ENCODE results near the gene GPRC5A. TPM values are rescaled to one million over a fixed set of nuclear protein-coding genes. Genes with fewer than 3 reads are reported as not detected.

Gene GPRC5A
- total RNA-seq, 2 experiments from 2014 or later, result not detected

GRCh38 chr12:12925388-12925787, 34.0 kb downstream of the GPRC5A start:
- DNase-seq (no peak), ATAC-seq (ENCODE audit: low read depth) (no peak)
- Mint-ChIP-seq H3K36me3 (no peaks in the 10 kb centered on the region), H3K4me1 (no peaks in the 10 kb centered on the region), H3K4me3 (no peak overlapping the region), H3K27me3 (peaks cover 6% of the 10 kb centered on the region), H3K9me3 (no peaks in the 10 kb centered on the region), H3K27ac (no peak overlapping the region)
- POLR2A ChIA-PET, result interaction anchor here (0.6 kb wide), 1 partner anchor 24 kb away, joined by 5 read pairs; no protein-coding TSS in a partner anchor

GRCh38 chr12:12926571-12927071, 35.3 kb downstream of the GPRC5A start:
- Mint-ChIP-seq H3K4me3 (no peak overlapping the region), H3K9me3 (no peaks in the 10 kb centered on the region), H3K27me3 (peaks cover 6% of the 10 kb centered on the region), H3K4me1 (no peaks in the 10 kb centered on the region), H3K36me3 (no peaks in the 10 kb centered on the region), H3K27ac (no peak overlapping the region)
- ATAC-seq (ENCODE audit: low read depth), result no peak
- DNase-seq, result no peak
- POLR2A ChIA-PET, result no interaction called here

- Mint-ChIP-seq H3K4me1 (no peaks in the 10 kb centered on the region), H3K4me3 (peak overlapping the region; percentile 71)
Observed at GRCh38 chr12:12927211-12928079, 36.1 kb downstream of the GPRC5A start.

GRCh38 chr12:12929696-12930095, 38.3 kb downstream of the GPRC5A start:
- Mint-ChIP-seq H3K4me1 (no peaks in the 10 kb centered on the region), H3K4me3 (no peak overlapping the region), H3K27me3 (peaks cover 6% of the 10 kb centered on the region), H3K27ac (no peak overlapping the region), H3K9me3 (no peaks in the 10 kb centered on the region), H3K36me3 (no peaks in the 10 kb centered on the region)
- ATAC-seq (ENCODE audit: low read depth) (no peak), DNase-seq (no peak)
- POLR2A ChIA-PET, result no interaction called here

More at GRCh38 chr12:12927211-12928079, 36.1 kb downstream of the GPRC5A start:
- H3K27me3 Mint-ChIP-seq, result peaks cover 6% of the 10 kb centered on the region
- no peaks in the 10 kb centered on the region for H3K9me3 Mint-ChIP-seq
- ATAC-seq (ENCODE audit: low read depth), result peak; percentile 84
- POLR2A ChIA-PET, result no interaction called here
- peak; percentile 62 for DNase-seq
- peak overlapping the region; percentile 21 for H3K27ac Mint-ChIP-seq
- H3K36me3 Mint-ChIP-seq, result no peaks in the 10 kb centered on the region

- Mint-ChIP-seq H3K36me3 (no peaks in the 10 kb centered on the region), H3K4me1 (no peaks in the 10 kb centered on the region), H3K27me3 (peaks cover under 1% of the 10 kb centered on the region), H3K9me3 (no peaks in the 10 kb centered on the region), H3K4me3 (no peak overlapping the region), H3K27ac (no peak overlapping the region)
- ATAC-seq (ENCODE audit: low read depth), result no peak
- DNase-seq, result no peak
- POLR2A ChIA-PET, result no interaction called here
Observed at GRCh38 chr12:12930633-12931219, 39.4 kb downstream of the GPRC5A start.

- POLR2A ChIA-PET, result no interaction called here
- Mint-ChIP-seq H3K4me3 (no peak overlapping the region), H3K9me3 (no peaks in the 10 kb centered on the region), H3K36me3 (no peaks in the 10 kb centered on the region), H3K27ac (no peak overlapping the region), H3K4me1 (no peaks in the 10 kb centered on the region), H3K27me3 (no peaks in the 10 kb centered on the region)
- no peak for DNase-seq
- ATAC-seq (ENCODE audit: low read depth), result no peak
Observed at GRCh38 chr12:12933742-12934141, 42.4 kb downstream of the GPRC5A start.

GRCh38 chr12:12934556-12934955, 43.2 kb downstream of the GPRC5A start:
- ATAC-seq (ENCODE audit: low read depth), result no peak
- DNase-seq, result no peak
- H3K9me3 Mint-ChIP-seq, result no peaks in the 10 kb centered on the region
- no peaks in the 10 kb centered on the region for H3K27me3 Mint-ChIP-seq
- no peak overlapping the region for H3K4me3 Mint-ChIP-seq
- no peaks in the 10 kb centered on the region for H3K4me1 Mint-ChIP-seq
- no peaks in the 10 kb centered on the region for H3K36me3 Mint-ChIP-seq
- POLR2A ChIA-PET, result no interaction called here
- H3K27ac Mint-ChIP-seq, result no peak overlapping the region

- Mint-ChIP-seq H3K36me3 (no peaks in the 10 kb centered on the region), H3K27ac (no peak overlapping the region), H3K9me3 (no peaks in the 10 kb centered on the region), H3K4me1 (no peaks in the 10 kb centered on the region), H3K4me3 (no peak overlapping the region), H3K27me3 (no peaks in the 10 kb centered on the region)
- DNase-seq, result no peak
- ATAC-seq (ENCODE audit: low read depth), result no peak
- POLR2A ChIA-PET, result interaction anchor here (0.6 kb wide), 1 partner anchor 913 kb away, joined by 3 read pairs; no protein-coding TSS in a partner anchor
Observed at GRCh38 chr12:12936983-12937491, 45.7 kb downstream of the GPRC5A start.

- POLR2A ChIA-PET, result no interaction called here
- no peaks in the 10 kb centered on the region for H3K4me1 Mint-ChIP-seq
- no peak overlapping the region for H3K4me3 Mint-ChIP-seq
Observed at GRCh38 chr12:12938541-12938940, 47.2 kb downstream of the GPRC5A start.

GRCh38 chr12:12939888-12940287, 48.5 kb downstream of the GPRC5A start:
- Mint-ChIP-seq H3K4me3 (no peak overlapping the region), H3K27ac (no peak overlapping the region), H3K27me3 (peaks cover 11% of the 10 kb centered on the region), H3K4me1 (no peaks in the 10 kb centered on the region), H3K9me3 (no peaks in the 10 kb centered on the region), H3K36me3 (no peaks in the 10 kb centered on the region)
- no peak for ATAC-seq (ENCODE audit: low read depth)
- POLR2A ChIA-PET, result no interaction called here
- no peak for DNase-seq

More at GRCh38 chr12:12938541-12938940, 47.2 kb downstream of the GPRC5A start:
- no peaks in the 10 kb centered on the region for H3K9me3 Mint-ChIP-seq
- H3K27ac Mint-ChIP-seq, result no peak overlapping the region
- no peak for ATAC-seq (ENCODE audit: low read depth)
- H3K27me3 Mint-ChIP-seq, result peaks cover 9% of the 10 kb centered on the region
- DNase-seq, result no peak
- H3K36me3 Mint-ChIP-seq, result no peaks in the 10 kb centered on the region

GRCh38 chr12:12941450-12942350, 50.3 kb downstream of the GPRC5A start:
- no peaks in the 10 kb centered on the region for H3K4me1 Mint-ChIP-seq
- H3K4me3 Mint-ChIP-seq, result no peak overlapping the region
- no peaks in the 10 kb centered on the region for H3K36me3 Mint-ChIP-seq
- H3K27me3 Mint-ChIP-seq, result peaks cover 16% of the 10 kb centered on the region
- H3K27ac Mint-ChIP-seq, result no peak overlapping the region
- H3K9me3 Mint-ChIP-seq, result no peaks in the 10 kb centered on the region
- POLR2A ChIA-PET, result no interaction called here
- no peak for DNase-seq
- ATAC-seq (ENCODE audit: low read depth), result no peak

GRCh38 chr12:12943586-12944260, 52.4 kb downstream of the GPRC5A start:
- H3K9me3 Mint-ChIP-seq, result no peaks in the 10 kb centered on the region
- ATAC-seq (ENCODE audit: low read depth), result no peak
- POLR2A ChIA-PET, result no interaction called here
- DNase-seq, result no peak
- no peaks in the 10 kb centered on the region for H3K36me3 Mint-ChIP-seq
- peaks cover 16% of the 10 kb centered on the region for H3K27me3 Mint-ChIP-seq
- no peak overlapping the region for H3K4me3 Mint-ChIP-seq
- no peaks in the 10 kb centered on the region for H3K4me1 Mint-ChIP-seq
- no peak overlapping the region for H3K27ac Mint-ChIP-seq

GRCh38 chr12:12945591-12945990, 54.2 kb downstream of the GPRC5A start:
- no peak for ATAC-seq (ENCODE audit: low read depth)
- Mint-ChIP-seq H3K27me3 (peaks cover 16% of the 10 kb centered on the region), H3K36me3 (no peaks in the 10 kb centered on the region), H3K4me3 (no peak overlapping the region), H3K9me3 (no peaks in the 10 kb centered on the region), H3K27ac (no peak overlapping the region), H3K4me1 (no peaks in the 10 kb centered on the region)
- no peak for DNase-seq
- POLR2A ChIA-PET, result no interaction called here

All from activated naive CD8-positive, alpha-beta T cell treated with anti-CD3 and anti-CD28 coated beads, Interleukin-2, amount 10 ng/mL, durations not matched to agents 7 days and 5 days (primary cell).